Thyroid gland (tissue), 4 donors: ENCODE results near the gene DUSP19. TPM values are rescaled to one million over a fixed set of nuclear protein-coding genes. Genes with fewer than 3 reads are reported as not detected.
A peak's percentile ranks its signal among the peaks of the same experiment; 100 is the strongest.

Source experiments
- DNase-seq, 2 donors: peaks; one replicate each; pipeline ENCODE4 v3.0.0-alpha.2; 2019
- H3K27ac ChIP-seq, 3 donors: fragments of 200-600 bp; sonication (generic); 1 replicate in 2 of 3; 2 replicates in 1 of 3; pipeline ENCODE4 v1.5.1; 2016 to 2019; ENCODE audit warnings: mild to moderate bottlenecking in 1 of 3, moderate library complexity in 1 of 3
- H3K27me3 ChIP-seq: fragments of 200-600 bp; sonication (generic); one replicate; pipeline ENCODE4 v1.5.1; 2019
- H3K36me3 ChIP-seq, 2 donors: fragments of 200-600 bp; sonication (generic); one replicate each; pipeline ENCODE4 v1.5.1; 2016 to 2019
- H3K4me1 ChIP-seq, 2 donors: fragments of 200-600 bp; sonication (generic); one replicate each; pipeline ENCODE4 v1.5.1; 2017 to 2019
- H3K4me3 ChIP-seq, 3 donors: fragments of 200-600 bp; sonication (generic); replicated peaks in 1 of 3; 1 replicate in 2 of 3; 2 replicates in 1 of 3; pipeline ENCODE4 v1.5.1; 2016; ENCODE audit warnings: mild to moderate bottlenecking in 1 of 3
- H3K9me3 ChIP-seq: fragments of 200-600 bp; sonication (generic); one replicate; pipeline ENCODE4 v1.5.1; 2017
- POLR2A ChIP-seq, 2 donors: fragments of 450-650 bp; IDR thresholded peaks; one replicate each; pipeline ENCODE4 v1.6.1; 2017; ENCODE audit warnings: antibody characterized with exemption in 2 of 2, mild to moderate bottlenecking in 2 of 2, moderate library complexity in 1 of 2
- WGBS, 2 donors: methylation state at CpG; one replicate each; pipeline ENCODE4 v1.1.5; 2017; 5-methylcytosine and 5-hydroxymethylcytosine counted together
- intact Hi-C: fragments of 100-400 bp; cut with DNase I; formaldehyde crosslinking; loops from one replicate; pipeline ENCODE4 v1.15.1; 2023
- total RNA-seq, 4 donors: library from RNA; depleted of rRNA; stranded (reverse); fragments of >200 nt; gene quantifications; one replicate each; pipeline ENCODE4 v1.2.3, GENCODE V29; 2016
- TF ChIP-seq, protein P1 (sequence below), 6 experiments: fragments of 200-600 bp in 3 of 6; fragments of 450-650 bp in 3 of 6; sonication (generic) in 3 of 6; IDR thresholded peaks; one replicate each; pipeline ENCODE4 v1.5.1; 2016 to 2019; ENCODE audit warnings: antibody characterized with exemption in 6 of 6, mild to moderate bottlenecking in 2 of 6, inconsistent platforms in 1 of 6, moderate library complexity in 1 of 6

The DUSP19 gene
- total RNA-seq, 4 donors from 2014 or later: 3.2 to 5.9 (median 3.7) TPM

DNA sequence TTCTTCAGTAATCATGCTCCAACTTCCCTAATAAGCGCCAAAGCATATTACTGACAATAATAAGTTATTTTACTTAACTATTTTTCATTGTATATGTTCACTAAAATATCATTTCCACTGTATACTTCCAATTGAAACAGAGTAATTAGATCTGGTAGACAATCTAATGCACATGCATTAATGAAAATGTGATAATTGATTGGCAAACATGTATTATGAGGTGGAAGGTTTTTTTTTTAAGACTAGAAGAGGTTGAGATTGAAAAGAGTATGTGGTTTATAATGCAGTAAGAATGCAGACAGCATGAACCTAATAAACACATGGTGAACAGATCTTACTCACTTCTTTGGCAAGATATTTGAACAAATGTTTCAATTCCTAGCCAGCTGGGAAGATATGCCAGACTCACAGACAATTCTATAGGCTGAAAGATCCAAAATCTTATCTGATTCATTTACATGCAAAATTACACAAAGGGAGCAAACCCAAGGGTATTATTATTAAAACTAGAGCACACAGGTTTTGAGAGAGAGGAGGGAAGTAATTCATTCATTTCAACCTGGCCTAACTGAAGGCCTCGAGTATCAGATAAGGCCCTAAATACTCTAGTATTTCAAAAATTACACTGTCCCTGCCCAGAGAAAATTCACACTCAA, 43.1 kb upstream of the DUSP19 start:
- 55 to 56% methylated on average over 2 of the region's 2 CpGs for WGBS, 2 donors
- Histone ChIP-seq H3K9me3 (no peaks in the 10 kb centered on the region), H3K4me3 (no peak overlapping the region), H3K4me1 (peaks cover 34 to 47% of the 10 kb centered on the region in 2 donors), H3K27ac (peak overlapping the region in 2 of 3 donors; percentile 99 to 100), H3K36me3 (no peaks in the 10 kb centered on the region), H3K27me3 (no peaks in the 10 kb centered on the region)
- TF ChIP-seq, protein P1, sequence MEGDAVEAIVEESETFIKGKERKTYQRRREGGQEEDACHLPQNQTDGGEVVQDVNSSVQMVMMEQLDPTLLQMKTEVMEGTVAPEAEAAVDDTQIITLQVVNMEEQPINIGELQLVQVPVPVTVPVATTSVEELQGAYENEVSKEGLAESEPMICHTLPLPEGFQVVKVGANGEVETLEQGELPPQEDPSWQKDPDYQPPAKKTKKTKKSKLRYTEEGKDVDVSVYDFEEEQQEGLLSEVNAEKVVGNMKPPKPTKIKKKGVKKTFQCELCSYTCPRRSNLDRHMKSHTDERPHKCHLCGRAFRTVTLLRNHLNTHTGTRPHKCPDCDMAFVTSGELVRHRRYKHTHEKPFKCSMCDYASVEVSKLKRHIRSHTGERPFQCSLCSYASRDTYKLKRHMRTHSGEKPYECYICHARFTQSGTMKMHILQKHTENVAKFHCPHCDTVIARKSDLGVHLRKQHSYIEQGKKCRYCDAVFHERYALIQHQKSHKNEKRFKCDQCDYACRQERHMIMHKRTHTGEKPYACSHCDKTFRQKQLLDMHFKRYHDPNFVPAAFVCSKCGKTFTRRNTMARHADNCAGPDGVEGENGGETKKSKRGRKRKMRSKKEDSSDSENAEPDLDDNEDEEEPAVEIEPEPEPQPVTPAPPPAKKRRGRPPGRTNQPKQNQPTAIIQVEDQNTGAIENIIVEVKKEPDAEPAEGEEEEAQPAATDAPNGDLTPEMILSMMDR (IDR thresholded peaks at IDR 0.05): no peak
- no peak for TF ChIP-seq POLR2A (IDR thresholded peaks at IDR 0.05)
- no peak for DNase-seq
- intact Hi-C loops: no loop called here

DNA sequence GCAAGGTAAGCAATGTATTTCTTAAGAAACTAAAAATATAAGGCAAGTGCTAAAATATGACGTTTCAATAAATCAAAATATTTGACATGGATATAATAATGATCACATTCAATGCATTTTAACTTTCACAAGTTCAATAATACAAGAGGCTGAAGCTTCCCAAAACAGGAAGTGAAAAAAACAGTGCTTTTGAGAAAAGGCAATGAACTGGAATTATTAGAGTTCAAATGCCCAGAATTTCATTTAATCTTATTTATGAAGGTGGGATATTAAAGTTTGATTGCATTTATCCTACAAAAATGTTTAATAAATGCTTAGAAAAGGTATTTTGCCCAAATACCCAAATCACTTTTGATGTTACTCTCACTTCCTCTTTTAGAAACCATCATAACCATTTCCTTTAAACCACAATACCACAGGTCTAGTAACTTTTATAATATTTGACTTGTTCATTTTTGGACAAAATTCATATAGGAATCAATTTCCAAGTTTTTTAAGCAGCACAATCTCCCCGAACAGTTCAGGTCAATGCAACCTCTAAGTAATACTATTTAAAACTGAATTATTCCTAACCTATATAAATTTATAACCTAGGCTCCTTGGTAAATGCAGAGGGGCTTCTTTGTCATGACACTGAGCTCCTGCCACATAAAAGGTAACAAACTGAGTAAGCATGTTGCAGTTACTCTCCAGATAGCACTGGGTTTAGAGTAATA, 42.4 kb upstream of the DUSP19 start:
- intact Hi-C loops: no loop called here
- peaks cover 29 to 45% of the 10 kb centered on the region in 2 donors for H3K4me1 ChIP-seq

DNA sequence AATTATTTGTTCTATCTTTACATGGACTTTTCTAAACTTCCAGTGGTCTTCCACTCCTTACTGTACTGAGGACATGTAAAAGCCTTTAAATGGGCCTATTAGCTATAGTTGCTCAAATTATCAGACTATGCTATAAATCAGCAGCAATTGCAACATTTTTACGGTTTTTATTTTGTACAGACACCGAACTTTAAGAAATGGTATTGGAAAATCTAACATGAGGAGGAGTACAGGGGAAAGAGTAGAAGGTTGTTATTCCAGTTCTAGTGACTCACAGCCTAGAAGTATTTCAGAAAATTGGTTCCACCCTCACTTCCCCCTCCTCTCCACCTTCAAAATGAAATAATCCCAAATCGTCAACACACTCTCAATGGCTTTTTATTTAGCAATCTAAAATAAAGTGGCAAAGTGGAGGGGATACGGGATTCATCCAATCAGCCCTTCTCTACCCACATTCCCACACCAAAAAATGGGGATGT, 41.4 kb upstream of the DUSP19 start:
- no peaks in the 10 kb centered on the region for H3K27me3 ChIP-seq
- H3K27ac ChIP-seq: peak overlapping the region; percentile 99 to 100 (median 99)
- H3K4me3 ChIP-seq: peak overlapping the region; percentile 78 to 92 (median 79)
- no peaks in the 10 kb centered on the region for H3K36me3 ChIP-seq
- intact Hi-C loops: no loop called here
- 3 to 11% methylated on average over 4 of the region's 4 CpGs for WGBS, 2 donors
- TF ChIP-seq, protein P1 (IDR thresholded peaks at IDR 0.05): no peak
- TF ChIP-seq POLR2A (IDR thresholded peaks at IDR 0.05): peak in 1 of 2 donors; percentile 36
- no peaks in the 10 kb centered on the region for H3K9me3 ChIP-seq
- peaks cover 20 to 35% of the 10 kb centered on the region in 2 donors for H3K4me1 ChIP-seq
- DNase-seq: no peak

More for the DNA sequence above, 42.4 kb upstream of the DUSP19 start:
- no peaks in the 10 kb centered on the region for H3K9me3 ChIP-seq
- TF ChIP-seq, protein P1 (IDR thresholded peaks at IDR 0.05): no peak
- TF ChIP-seq POLR2A (IDR thresholded peaks at IDR 0.05): no peak
- H3K27ac ChIP-seq: peak overlapping the region in 2 of 3 donors; percentile 99 to 100
- DNase-seq: no peak
- 40 to 43% methylated on average over 2 of the region's 2 CpGs for WGBS, 2 donors
- no peaks in the 10 kb centered on the region for H3K36me3 ChIP-seq
- H3K4me3 ChIP-seq: peak overlapping the region in 1 of 3 donors; percentile 92
- H3K27me3 ChIP-seq: no peaks in the 10 kb centered on the region

DNA sequence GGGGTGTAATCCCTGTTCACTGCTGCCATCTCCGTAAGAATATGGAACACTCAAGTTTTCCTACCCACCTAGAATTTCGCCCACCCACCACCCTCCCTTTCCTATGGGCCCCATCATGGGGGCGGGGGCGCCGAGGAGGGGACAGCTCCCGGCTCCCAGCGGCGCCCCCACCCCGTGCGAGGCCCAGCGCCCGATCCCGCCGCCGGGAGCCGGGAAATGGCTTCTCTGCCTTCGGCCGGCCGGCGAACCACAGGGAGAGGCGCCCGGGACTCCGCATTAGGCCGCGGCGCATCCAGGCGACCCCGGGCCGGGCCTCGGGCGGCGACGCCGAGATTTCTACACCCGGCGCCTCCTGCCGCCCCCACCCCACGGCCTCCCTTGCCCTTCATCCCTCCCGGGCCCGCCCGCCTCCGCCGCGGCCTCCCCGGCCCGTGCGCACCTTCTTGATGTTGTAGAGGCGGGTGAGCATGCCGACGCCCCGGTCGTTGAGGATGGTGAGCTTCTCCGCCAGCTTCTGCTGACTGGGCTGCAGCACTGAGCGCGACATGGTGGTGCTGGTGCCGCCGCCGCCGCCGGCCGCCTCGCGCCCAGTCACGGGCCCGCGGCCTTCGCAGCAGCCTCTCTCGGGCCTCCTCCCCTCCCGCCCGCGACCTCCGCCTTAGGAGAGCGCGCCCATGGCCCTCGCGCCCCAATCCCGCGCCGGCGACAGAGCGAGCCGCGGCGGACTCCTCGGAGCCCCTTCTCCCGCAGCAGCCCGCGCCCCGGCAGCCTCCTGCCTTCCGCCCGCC, 40.8 kb upstream of the DUSP19 start:
- Histone ChIP-seq H3K27ac (peak overlapping the region; percentile 99 to 100 (median 99)), H3K27me3 (no peaks in the 10 kb centered on the region), H3K4me3 (peak overlapping the region; percentile 78 to 92 (median 79)), H3K36me3 (no peaks in the 10 kb centered on the region), H3K4me1 (peaks cover 20 to 34% of the 10 kb centered on the region in 2 donors), H3K9me3 (no peaks in the 10 kb centered on the region)
- peak in 1 of 2 donors; percentile 49 for DNase-seq
- WGBS, 2 donors: 0 to 1% methylated on average over 12 to 28 of the region's 91 CpGs
- intact Hi-C loops: no loop called here
- no peak for TF ChIP-seq POLR2A (IDR thresholded peaks at IDR 0.05)
- TF ChIP-seq, protein P1 (IDR thresholded peaks at IDR 0.05): no peak
